ENCODE results near the gene TAGLN2.

The TAGLN2 gene

DNA sequence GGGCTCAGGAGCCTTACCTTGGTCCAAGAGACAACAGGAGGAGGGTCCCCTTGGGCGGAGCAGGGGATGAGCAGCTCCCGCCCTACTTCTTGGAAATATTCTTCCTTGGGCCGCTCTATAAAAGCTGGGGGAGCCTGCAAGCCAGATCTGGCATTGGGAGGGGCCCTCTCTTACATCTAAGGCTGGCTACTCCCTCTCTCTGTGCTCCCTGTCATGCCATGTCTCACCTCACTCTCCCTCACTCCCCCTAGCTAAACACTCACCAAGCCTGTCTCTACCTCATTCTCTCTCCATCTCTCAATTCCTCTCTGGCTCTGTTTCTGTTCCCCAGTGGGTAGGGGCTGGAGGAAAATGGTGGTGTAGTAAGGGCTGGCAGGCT lies 6.5 kb upstream of the TAGLN2 start:
- TF ChIP-seq, protein P1, sequence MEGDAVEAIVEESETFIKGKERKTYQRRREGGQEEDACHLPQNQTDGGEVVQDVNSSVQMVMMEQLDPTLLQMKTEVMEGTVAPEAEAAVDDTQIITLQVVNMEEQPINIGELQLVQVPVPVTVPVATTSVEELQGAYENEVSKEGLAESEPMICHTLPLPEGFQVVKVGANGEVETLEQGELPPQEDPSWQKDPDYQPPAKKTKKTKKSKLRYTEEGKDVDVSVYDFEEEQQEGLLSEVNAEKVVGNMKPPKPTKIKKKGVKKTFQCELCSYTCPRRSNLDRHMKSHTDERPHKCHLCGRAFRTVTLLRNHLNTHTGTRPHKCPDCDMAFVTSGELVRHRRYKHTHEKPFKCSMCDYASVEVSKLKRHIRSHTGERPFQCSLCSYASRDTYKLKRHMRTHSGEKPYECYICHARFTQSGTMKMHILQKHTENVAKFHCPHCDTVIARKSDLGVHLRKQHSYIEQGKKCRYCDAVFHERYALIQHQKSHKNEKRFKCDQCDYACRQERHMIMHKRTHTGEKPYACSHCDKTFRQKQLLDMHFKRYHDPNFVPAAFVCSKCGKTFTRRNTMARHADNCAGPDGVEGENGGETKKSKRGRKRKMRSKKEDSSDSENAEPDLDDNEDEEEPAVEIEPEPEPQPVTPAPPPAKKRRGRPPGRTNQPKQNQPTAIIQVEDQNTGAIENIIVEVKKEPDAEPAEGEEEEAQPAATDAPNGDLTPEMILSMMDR (IDR thresholded peaks at IDR 0.05; ENCODE audit: insufficient read depth, low read length, poor library complexity, severe bottlenecking), result no peak
- H3K27me3 ChIP-seq (replicated peaks; ENCODE audit: control insufficient read depth, insufficient read depth, low read length), result no peaks in the 10 kb centered on the region
- DNase-seq (ENCODE audit: extremely low read depth, insufficient read length), result no peak
- H3K36me3 ChIP-seq (ENCODE audit: control insufficient read depth, insufficient read depth, low read length), result no peaks in the 10 kb centered on the region
- no peak overlapping the region for H3K4me3 ChIP-seq (replicated peaks; ENCODE audit: low read depth, low read length)

DNA sequence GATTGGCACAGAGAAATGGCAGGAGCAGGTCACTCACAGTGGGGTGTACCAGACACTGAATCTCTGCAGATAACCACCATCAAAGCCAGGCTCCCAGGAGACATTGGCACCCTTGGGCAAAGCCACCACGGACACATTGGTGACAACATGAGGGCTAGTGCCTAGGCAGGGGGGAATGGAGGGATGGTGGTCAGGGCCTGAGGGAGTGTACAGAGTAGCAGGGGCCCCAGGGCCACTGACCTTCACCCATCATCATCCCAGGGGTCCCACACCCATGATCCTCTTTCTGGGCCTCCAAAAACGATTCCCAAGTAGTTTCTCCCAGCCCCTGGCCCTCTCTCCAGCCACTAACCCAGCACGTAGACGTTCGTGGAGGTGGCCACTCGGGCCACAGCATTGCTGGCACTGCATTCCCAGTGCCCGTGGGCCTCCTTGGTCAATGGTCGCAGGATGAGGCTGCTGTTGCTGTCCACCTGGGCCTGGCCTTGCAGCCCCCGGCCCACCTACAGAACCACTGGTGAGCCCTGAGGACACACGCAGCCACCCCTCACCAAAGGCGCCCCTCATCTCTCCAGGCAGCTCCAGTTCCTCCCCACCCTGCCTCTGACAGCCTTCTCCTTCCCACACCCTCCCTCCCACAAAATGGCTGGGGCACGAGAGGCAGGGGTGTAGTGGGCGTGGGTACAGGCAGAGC lies 5.9 kb upstream of the TAGLN2 start:
- DNase-seq (ENCODE audit: extremely low read depth, insufficient read length), result no peak
- TF ChIP-seq, protein P1 (IDR thresholded peaks at IDR 0.05; ENCODE audit: insufficient read depth, low read length, poor library complexity, severe bottlenecking), result no peak
- no peaks in the 10 kb centered on the region for H3K27me3 ChIP-seq (replicated peaks; ENCODE audit: control insufficient read depth, insufficient read depth, low read length)
- H3K4me3 ChIP-seq (replicated peaks; ENCODE audit: low read depth, low read length), result no peak overlapping the region
- no peaks in the 10 kb centered on the region for H3K36me3 ChIP-seq (ENCODE audit: control insufficient read depth, insufficient read depth, low read length)

DNA sequence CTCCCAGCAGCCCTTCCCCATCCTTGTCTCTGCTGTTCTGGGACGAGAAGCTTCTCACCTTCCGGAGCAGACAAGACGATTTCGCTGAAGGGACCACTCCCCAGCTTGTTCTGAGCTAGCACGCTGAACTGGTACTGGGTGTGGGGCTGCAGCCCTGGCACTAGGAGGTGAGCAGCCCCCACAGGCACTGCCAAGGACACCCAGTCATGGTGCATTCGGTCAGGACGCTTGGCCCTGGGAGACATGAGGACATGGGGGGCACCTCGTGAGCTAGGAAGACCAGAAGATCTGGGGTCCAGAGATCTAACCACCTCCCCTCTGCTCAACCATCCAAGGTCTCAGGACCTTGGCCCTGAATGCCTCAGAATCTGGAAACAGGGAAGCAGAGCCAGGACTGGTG lies 5.3 kb upstream of the TAGLN2 start:
- H3K27me3 ChIP-seq (replicated peaks; ENCODE audit: control insufficient read depth, insufficient read depth, low read length), result no peaks in the 10 kb centered on the region
- H3K36me3 ChIP-seq (ENCODE audit: control insufficient read depth, insufficient read depth, low read length), result no peaks in the 10 kb centered on the region
- H3K4me3 ChIP-seq (replicated peaks; ENCODE audit: low read depth, low read length), result no peak overlapping the region
- no peak for DNase-seq (ENCODE audit: extremely low read depth, insufficient read length)
- TF ChIP-seq, protein P1 (IDR thresholded peaks at IDR 0.05; ENCODE audit: insufficient read depth, low read length, poor library complexity, severe bottlenecking), result no peak

DNA sequence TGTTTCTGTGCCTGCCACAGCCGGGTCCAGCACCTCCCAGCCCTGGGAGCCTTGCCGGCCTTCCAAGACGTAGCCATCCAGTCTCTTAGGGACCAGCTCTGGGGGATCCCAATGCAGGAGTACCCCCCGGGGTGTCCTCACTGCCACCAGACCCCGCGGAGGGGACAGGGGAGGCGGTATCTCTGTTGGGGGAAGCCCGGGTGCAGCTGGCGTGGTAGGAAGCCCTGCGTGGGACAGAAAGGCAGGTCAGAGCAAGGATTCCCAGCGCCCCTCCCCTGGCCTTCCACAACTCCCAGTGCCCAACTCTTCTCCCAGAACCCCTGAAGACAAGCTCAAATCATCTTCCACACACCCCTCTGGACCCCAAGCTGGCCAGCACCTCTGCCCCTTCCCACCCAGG lies 4.9 kb upstream of the TAGLN2 start:
- H3K4me3 ChIP-seq (replicated peaks; ENCODE audit: low read depth, low read length), result no peak overlapping the region
- TF ChIP-seq, protein P1 (IDR thresholded peaks at IDR 0.05; ENCODE audit: insufficient read depth, low read length, poor library complexity, severe bottlenecking), result no peak
- H3K27me3 ChIP-seq (replicated peaks; ENCODE audit: control insufficient read depth, insufficient read depth, low read length), result no peaks in the 10 kb centered on the region
- DNase-seq (ENCODE audit: extremely low read depth, insufficient read length), result no peak
- no peaks in the 10 kb centered on the region for H3K36me3 ChIP-seq (ENCODE audit: control insufficient read depth, insufficient read depth, low read length)

DNA sequence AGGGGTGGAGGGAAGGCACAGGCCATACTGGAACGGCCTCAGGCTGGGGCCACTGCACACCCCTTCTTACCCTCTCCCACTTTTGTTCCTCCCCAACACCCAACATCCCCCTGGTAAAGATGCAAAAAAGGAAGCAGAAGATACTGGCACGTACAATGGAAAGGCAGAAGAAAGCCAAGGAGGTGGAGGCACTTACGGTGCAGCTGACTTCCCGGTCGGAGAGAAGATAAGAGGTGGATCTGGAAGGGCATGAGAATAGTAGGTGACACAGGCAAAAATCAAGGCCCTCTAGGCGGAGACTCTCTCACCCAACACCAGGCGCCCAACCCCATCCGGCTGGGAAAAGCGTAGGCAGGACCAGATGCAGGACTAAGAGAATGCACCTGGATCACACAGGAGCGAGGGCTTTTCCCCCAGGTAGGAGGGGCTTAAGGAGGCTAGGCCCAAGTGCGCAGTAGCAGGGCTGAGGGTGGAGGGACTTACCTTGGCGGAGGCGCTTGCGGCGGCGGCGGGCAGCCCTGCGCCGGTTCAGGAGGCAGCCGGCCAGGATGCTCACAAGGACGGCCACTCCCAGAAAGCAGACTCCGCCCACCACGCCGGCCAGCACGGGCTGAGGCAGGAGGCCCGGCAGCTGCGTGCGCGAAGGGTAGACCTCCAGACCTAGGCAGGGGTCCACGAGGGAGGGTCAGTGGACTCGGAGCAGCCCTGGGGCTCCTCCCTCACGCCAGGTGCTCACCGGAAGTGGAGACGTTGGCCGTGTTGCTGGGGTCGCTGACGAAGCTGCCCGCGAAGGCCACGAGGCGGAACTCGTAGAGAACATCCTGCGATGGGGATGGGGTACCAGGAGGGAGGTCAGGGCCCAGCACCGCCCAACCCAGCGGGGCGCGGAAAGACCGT lies 4.1 kb upstream of the TAGLN2 start:
- Histone ChIP-seq H3K4me3 (replicated peaks; ENCODE audit: low read depth, low read length) (no peak overlapping the region), H3K36me3 (ENCODE audit: control insufficient read depth, insufficient read depth, low read length) (no peaks in the 10 kb centered on the region), H3K27me3 (replicated peaks; ENCODE audit: control insufficient read depth, insufficient read depth, low read length) (no peaks in the 10 kb centered on the region)
- TF ChIP-seq, protein P1 (IDR thresholded peaks at IDR 0.05; ENCODE audit: insufficient read depth, low read length, poor library complexity, severe bottlenecking), result no peak
- no peak for DNase-seq (ENCODE audit: extremely low read depth, insufficient read length)
